Muscle layer of colon (tissue), 2 donors: ENCODE results near the gene LTBP3.
A peak's percentile ranks its signal among the peaks of the same experiment; 100 is the strongest.

Experiments
- H3K27ac ChIP-seq: one replicate; pipeline ENCODE4 v1.7.0; 2013; ENCODE audit warnings: low read depth, mild to moderate bottlenecking, low read length, moderate library complexity
- H3K27me3 ChIP-seq, 2 donors: one replicate each; pipeline ENCODE4 v1.7.0; 2013; ENCODE audit warnings: low read length in 2 of 2, mild to moderate bottlenecking in 2 of 2; ENCODE audit not compliant: insufficient read depth in 2 of 2, control insufficient read depth in 1 of 2
- H3K36me3 ChIP-seq: one replicate; pipeline ENCODE4 v1.7.0; 2013; ENCODE audit warnings: mild to moderate bottlenecking, low read length; ENCODE audit not compliant: insufficient read depth
- H3K4me1 ChIP-seq: one replicate; pipeline ENCODE4 v1.7.0; 2013; ENCODE audit warnings: mild to moderate bottlenecking, low read length; ENCODE audit not compliant: insufficient read depth
- H3K4me3 ChIP-seq, 2 donors: one replicate each; pipeline ENCODE4 v1.7.0; 2013; ENCODE audit warnings: low read length in 2 of 2, low read depth in 1 of 2, mild to moderate bottlenecking in 1 of 2, moderate library complexity in 1 of 2
- H3K9ac ChIP-seq: one replicate; pipeline ENCODE4 v1.7.0; 2013; ENCODE audit warnings: low read length
- H3K9me3 ChIP-seq: one replicate; pipeline ENCODE4 v1.7.0; 2013; ENCODE audit warnings: mild to moderate bottlenecking, low read length
- donor health status: abdominal sarcoma.
- donor health status: Adenocarcinoma of cecum.

LTBP3 gene

GRCh38 chr11:65558002-65558929 lies at the start of gene LTBP3:
TSS of gene LTBP3 (minus strand) at chr11:65558359. CDS start at chr11:65557959, 400 bp downstream.
- Histone ChIP-seq H3K27ac (peak within 1 kb of the TSS; percentile 85), H3K4me3 (peak within 1 kb of the TSS; percentile 70 to 75), H3K4me1 (peaks cover 59% of the 10 kb centered on the region), H3K36me3 (no peaks in the 10 kb centered on the region), H3K9me3 (no peaks in the 10 kb centered on the region), H3K27me3 (no peaks in the 10 kb centered on the region), H3K9ac (peak within 1 kb of the TSS; percentile 83)

GRCh38 chr11:65606876-65607613 lies 48.9 kb upstream of the LTBP3 start:
- Histone ChIP-seq H3K27ac (peak overlapping the region; percentile 84), H3K4me3 (peak overlapping the region; percentile 30 to 52)

GRCh38 chr11:65604258-65604657 lies 46.1 kb upstream of the LTBP3 start:
- Histone ChIP-seq H3K4me1 (peaks cover 23% of the 10 kb centered on the region), H3K9me3 (no peaks in the 10 kb centered on the region), H3K9ac (no peak overlapping the region), H3K4me3 (no peak overlapping the region), H3K27me3 (no peaks in the 10 kb centered on the region), H3K27ac (no peak overlapping the region), H3K36me3 (peaks cover 54% of the 10 kb centered on the region)

More at GRCh38 chr11:65606876-65607613, 48.9 kb upstream of the LTBP3 start:
- peaks cover 56% of the 10 kb centered on the region for H3K36me3 ChIP-seq
- H3K4me1 ChIP-seq: peaks cover 40% of the 10 kb centered on the region
- H3K27me3 ChIP-seq: no peaks in the 10 kb centered on the region
- H3K9ac ChIP-seq: peak overlapping the region; percentile 15
- H3K9me3 ChIP-seq: no peaks in the 10 kb centered on the region

GRCh38 chr11:65599955-65600246 lies 41.7 kb upstream of the LTBP3 start:
- Histone ChIP-seq H3K36me3 (peaks cover 55% of the 10 kb centered on the region), H3K27me3 (no peaks in the 10 kb centered on the region), H3K4me3 (no peak overlapping the region), H3K27ac (no peak overlapping the region), H3K9me3 (no peaks in the 10 kb centered on the region), H3K9ac (no peak overlapping the region), H3K4me1 (peaks cover 4% of the 10 kb centered on the region)

- H3K27me3 ChIP-seq: no peaks in the 10 kb centered on the region
- peaks cover 52% of the 10 kb centered on the region for H3K36me3 ChIP-seq
- H3K27ac ChIP-seq: no peak overlapping the region
- no peak overlapping the region for H3K9ac ChIP-seq
- H3K4me1 ChIP-seq: peaks cover 4% of the 10 kb centered on the region
- no peak overlapping the region for H3K4me3 ChIP-seq
- H3K9me3 ChIP-seq: no peaks in the 10 kb centered on the region
Measured at GRCh38 chr11:65599216-65599954, 41.2 kb upstream of the LTBP3 start.

- Histone ChIP-seq H3K36me3 (peaks cover 42% of the 10 kb centered on the region), H3K9ac (no peak overlapping the region), H3K27me3 (no peaks in the 10 kb centered on the region), H3K27ac (no peak overlapping the region), H3K4me3 (no peak overlapping the region), H3K9me3 (no peaks in the 10 kb centered on the region), H3K4me1 (peaks cover 15% of the 10 kb centered on the region)
Measured at GRCh38 chr11:65598258-65598699, 40.1 kb upstream of the LTBP3 start.

- peaks cover 21% of the 10 kb centered on the region for H3K4me1 ChIP-seq
- H3K27ac ChIP-seq: no peak overlapping the region
- H3K36me3 ChIP-seq: peaks cover 32% of the 10 kb centered on the region
- no peaks in the 10 kb centered on the region for H3K27me3 ChIP-seq
- no peaks in the 10 kb centered on the region for H3K9me3 ChIP-seq
- no peak overlapping the region for H3K4me3 ChIP-seq
- no peak overlapping the region for H3K9ac ChIP-seq
Measured at GRCh38 chr11:65596520-65596919, 38.4 kb upstream of the LTBP3 start.

GRCh38 chr11:65595543-65596281 lies 37.6 kb upstream of the LTBP3 start, which contains the start of gene KCNK7:
TSS of gene KCNK7 (minus strand) at chr11:65595800. CDS start at chr11:65595772, 28 bp downstream.
- Histone ChIP-seq H3K36me3 (peaks cover 32% of the 10 kb centered on the region), H3K27ac (no peak within 1 kb of the TSS), H3K4me3 (no peak within 1 kb of the TSS), H3K27me3 (no peaks in the 10 kb centered on the region), H3K9me3 (no peaks in the 10 kb centered on the region), H3K9ac (no peak within 1 kb of the TSS), H3K4me1 (peaks cover 21% of the 10 kb centered on the region)

- no peaks in the 10 kb centered on the region for H3K27me3 ChIP-seq
- H3K4me1 ChIP-seq: peaks cover 21% of the 10 kb centered on the region
- H3K9ac ChIP-seq: no peak overlapping the region
- H3K4me3 ChIP-seq: no peak overlapping the region
- H3K27ac ChIP-seq: no peak overlapping the region
- no peaks in the 10 kb centered on the region for H3K9me3 ChIP-seq
- peaks cover 34% of the 10 kb centered on the region for H3K36me3 ChIP-seq
Measured at GRCh38 chr11:65595131-65595530, 37.0 kb upstream of the LTBP3 start.

- H3K9ac ChIP-seq: no peak overlapping the region
- no peaks in the 10 kb centered on the region for H3K9me3 ChIP-seq
- H3K36me3 ChIP-seq: peaks cover 31% of the 10 kb centered on the region
- H3K27ac ChIP-seq: peak overlapping the region; percentile 60
- no peaks in the 10 kb centered on the region for H3K27me3 ChIP-seq
- H3K4me3 ChIP-seq: no peak overlapping the region
- H3K4me1 ChIP-seq: peaks cover 22% of the 10 kb centered on the region
Measured at GRCh38 chr11:65593518-65594414, 35.6 kb upstream of the LTBP3 start.
